Keratinocyte (primary cell): ENCODE data around the gene THSD7B.

Experiments
- EZH2 ChIP-seq: IDR thresholded peaks from one replicate; pipeline ENCODE4 v1.6.1; 2012; ENCODE audit warnings: inconsistent platforms, mild to moderate bottlenecking, low read length, moderate library complexity
- TF ChIP-seq, protein P1 (sequence below), 3 experiments: IDR thresholded peaks in 1 of 3; conservative IDR thresholded peaks in 1 of 3; optimal IDR thresholded peaks in 1 of 3; 2 replicates in 2 of 3; 3 replicates in 1 of 3; pipeline versions ENCODE3 to v1.5.1; 2011; ENCODE audit warnings: low read length in 3 of 3, mild to moderate bottlenecking in 3 of 3, moderate library complexity in 2 of 3, control low read depth in 1 of 3, inconsistent platforms in 1 of 3; ENCODE audit not compliant: insufficient read depth in 2 of 3; ENCODE audit errors: extremely low read depth in 1 of 3

DNA sequence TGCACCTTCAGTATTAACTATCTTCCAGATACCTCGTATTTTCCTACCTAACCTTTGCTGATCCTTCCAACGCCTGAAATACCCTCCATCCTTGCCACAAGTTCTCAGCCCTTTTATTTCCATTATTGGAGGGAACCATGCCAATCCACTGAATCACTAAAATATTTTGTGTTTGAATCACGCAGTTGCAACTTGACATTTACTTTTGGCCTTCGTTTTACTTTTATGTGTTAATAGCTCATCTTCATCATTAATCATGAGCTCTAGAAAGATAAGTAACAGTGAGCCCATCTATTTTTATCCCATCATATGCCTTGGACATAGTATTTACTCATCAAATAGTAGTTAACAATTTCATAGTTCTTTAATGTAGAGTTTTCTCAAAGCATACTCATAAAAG is 463.2 kb downstream of the THSD7B start:
- TF ChIP-seq, protein P1, sequence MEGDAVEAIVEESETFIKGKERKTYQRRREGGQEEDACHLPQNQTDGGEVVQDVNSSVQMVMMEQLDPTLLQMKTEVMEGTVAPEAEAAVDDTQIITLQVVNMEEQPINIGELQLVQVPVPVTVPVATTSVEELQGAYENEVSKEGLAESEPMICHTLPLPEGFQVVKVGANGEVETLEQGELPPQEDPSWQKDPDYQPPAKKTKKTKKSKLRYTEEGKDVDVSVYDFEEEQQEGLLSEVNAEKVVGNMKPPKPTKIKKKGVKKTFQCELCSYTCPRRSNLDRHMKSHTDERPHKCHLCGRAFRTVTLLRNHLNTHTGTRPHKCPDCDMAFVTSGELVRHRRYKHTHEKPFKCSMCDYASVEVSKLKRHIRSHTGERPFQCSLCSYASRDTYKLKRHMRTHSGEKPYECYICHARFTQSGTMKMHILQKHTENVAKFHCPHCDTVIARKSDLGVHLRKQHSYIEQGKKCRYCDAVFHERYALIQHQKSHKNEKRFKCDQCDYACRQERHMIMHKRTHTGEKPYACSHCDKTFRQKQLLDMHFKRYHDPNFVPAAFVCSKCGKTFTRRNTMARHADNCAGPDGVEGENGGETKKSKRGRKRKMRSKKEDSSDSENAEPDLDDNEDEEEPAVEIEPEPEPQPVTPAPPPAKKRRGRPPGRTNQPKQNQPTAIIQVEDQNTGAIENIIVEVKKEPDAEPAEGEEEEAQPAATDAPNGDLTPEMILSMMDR (optimal IDR thresholded peaks at IDR 0.05 in 1 of 3, IDR thresholded peaks at IDR 0.05 in 1 of 3, conservative IDR thresholded peaks at IDR 0.05 in 1 of 3; ENCODE audit: extremely low read depth in 1 of 3, insufficient read depth in 2 of 3, low read length in 3 of 3), result no peak
- no peak for TF ChIP-seq EZH2
